Activated B cell treated with CpG ODN at 0.5 μM for 24 hours (primary cell): Measurements from ENCODE around the gene ADIG. TPM values are rescaled to one million over a fixed set of nuclear protein-coding genes. Genes with fewer than 3 reads are reported as not detected.

Experiments
- ATAC-seq: fragments of 200-7000 bp; cut with Tn5 transposase; one replicate; pipeline ENCODE4 v1.10.0; 2021; ENCODE audit warnings: low read depth, mild to moderate bottlenecking, moderate library complexity
- CTCF ChIA-PET: fragments of 350-600 bp; sonication (Branson Sonifier 250); formaldehyde crosslinking; loops from one replicate; lab custom pipeline; 2021; ENCODE audit warnings: antibody characterized with exemption; lab: Charles Lee
- POLR2A ChIA-PET: fragments of 350-600 bp; sonication (Branson Sonifier 250); formaldehyde crosslinking; loops from one replicate; lab custom pipeline; 2021; ENCODE audit warnings: antibody characterized with exemption; lab: Charles Lee
- DNase-seq: peaks from one replicate; pipeline ENCODE4 v3.0.0; 2022
- H3K27ac Mint-ChIP-seq: one replicate; pipeline ENCODE4 v1.8.0; 2020; ENCODE audit warnings: mixed read lengths
- H3K27me3 Mint-ChIP-seq: one replicate; pipeline ENCODE4 v1.8.0; 2021; ENCODE audit warnings: mixed read lengths
- H3K36me3 Mint-ChIP-seq: one replicate; pipeline ENCODE4 v1.8.0; 2021; ENCODE audit warnings: low read depth, mixed read lengths
- H3K4me1 Mint-ChIP-seq: one replicate; pipeline ENCODE4 v1.8.0; 2021; ENCODE audit warnings: mixed read lengths
- H3K4me3 Mint-ChIP-seq: one replicate; pipeline ENCODE4 v1.8.0; 2020; ENCODE audit warnings: mild to moderate bottlenecking, mixed read lengths
- H3K9me3 Mint-ChIP-seq: one replicate; pipeline ENCODE4 v1.8.0; 2020; ENCODE audit warnings: mixed read lengths
- intact Hi-C: fragments of 100-400 bp; cut with micrococcal nuclease; formaldehyde crosslinking; loops from one replicate; pipeline ENCODE4 v1.15.1; 2024
- total RNA-seq: library from RNA; stranded (reverse); gene quantifications from 2 replicates; pipeline ENCODE4 v1.2.3, GENCODE V29; 2022
- TF ChIP-seq, protein P1 (sequence below): fragments of 200-600 bp; IDR thresholded peaks from one replicate; pipeline ENCODE4 v1.8.0; 2022; ENCODE audit warnings: antibody characterized with exemption, mild to moderate bottlenecking

The ADIG gene
- total RNA-seq, 1 donor from 2014 or later, result not detected

DNA sequence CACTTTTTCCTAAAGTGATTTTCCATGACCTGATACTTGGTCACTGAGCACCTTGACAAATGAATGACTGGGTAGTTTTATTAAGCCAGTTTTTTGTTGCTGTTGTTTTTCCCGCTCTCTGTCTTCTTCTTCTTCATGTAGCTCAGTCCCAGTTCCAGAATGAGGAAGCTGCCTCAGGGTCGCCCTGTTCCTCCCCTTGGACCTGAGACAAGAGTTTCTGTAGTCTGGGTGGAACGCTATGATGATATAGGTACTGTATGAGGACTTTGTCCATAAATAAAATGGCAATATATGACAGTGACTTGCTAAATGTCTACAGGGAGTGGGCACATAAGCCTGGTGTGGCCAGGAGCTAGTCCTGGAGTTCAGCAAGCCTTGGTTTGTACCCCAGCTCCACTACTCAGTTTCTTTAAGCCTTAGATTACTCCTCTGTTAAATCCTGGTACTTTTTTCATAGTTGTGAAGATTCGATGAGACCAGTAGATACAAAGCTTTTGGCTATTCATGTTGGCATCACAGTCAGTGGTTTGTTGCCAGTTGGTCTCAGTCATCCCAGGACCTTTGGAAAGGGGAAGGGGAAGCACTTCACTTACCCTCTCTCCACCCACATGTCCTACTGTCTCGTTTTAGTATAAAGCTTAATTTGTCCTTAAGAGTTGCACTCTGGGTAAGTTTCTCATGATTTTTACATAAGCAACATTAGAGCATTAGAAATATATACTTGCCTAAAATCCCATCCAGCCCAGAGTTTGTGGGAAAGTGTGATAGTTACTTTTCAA, 11.1 kb upstream of the ADIG start:
- Mint-ChIP-seq H3K36me3 (peaks cover 70% of the 10 kb centered on the region), H3K4me3 (no peak overlapping the region), H3K9me3 (no peaks in the 10 kb centered on the region), H3K4me1 (no peaks in the 10 kb centered on the region), H3K27me3 (no peaks in the 10 kb centered on the region), H3K27ac (no peak overlapping the region)
- TF ChIP-seq, protein P1, sequence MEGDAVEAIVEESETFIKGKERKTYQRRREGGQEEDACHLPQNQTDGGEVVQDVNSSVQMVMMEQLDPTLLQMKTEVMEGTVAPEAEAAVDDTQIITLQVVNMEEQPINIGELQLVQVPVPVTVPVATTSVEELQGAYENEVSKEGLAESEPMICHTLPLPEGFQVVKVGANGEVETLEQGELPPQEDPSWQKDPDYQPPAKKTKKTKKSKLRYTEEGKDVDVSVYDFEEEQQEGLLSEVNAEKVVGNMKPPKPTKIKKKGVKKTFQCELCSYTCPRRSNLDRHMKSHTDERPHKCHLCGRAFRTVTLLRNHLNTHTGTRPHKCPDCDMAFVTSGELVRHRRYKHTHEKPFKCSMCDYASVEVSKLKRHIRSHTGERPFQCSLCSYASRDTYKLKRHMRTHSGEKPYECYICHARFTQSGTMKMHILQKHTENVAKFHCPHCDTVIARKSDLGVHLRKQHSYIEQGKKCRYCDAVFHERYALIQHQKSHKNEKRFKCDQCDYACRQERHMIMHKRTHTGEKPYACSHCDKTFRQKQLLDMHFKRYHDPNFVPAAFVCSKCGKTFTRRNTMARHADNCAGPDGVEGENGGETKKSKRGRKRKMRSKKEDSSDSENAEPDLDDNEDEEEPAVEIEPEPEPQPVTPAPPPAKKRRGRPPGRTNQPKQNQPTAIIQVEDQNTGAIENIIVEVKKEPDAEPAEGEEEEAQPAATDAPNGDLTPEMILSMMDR, result no peak
- POLR2A ChIA-PET, result no interaction called here
- ATAC-seq (no peak), DNase-seq (no peak)
- CTCF ChIA-PET, result no interaction called here
- intact Hi-C loops, result no loop called here

DNA sequence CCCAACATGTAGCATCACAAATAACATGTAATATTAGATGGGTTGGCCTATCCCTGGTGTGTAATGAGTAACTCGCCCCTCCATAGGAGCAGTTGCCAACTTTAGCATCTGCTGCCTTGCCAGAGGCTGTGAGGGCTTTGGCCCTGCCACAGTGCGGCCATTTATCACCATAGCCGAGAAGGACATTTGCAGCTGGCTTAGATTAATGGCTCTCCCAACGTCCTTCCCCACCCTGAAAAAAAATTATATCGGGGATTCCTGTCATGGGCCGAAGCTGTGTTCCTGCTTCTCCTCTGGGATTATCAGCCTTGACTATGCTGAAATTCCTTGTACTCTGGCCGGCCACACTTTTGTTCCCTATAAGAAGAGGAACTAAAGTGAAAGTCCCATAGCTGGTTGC, 7.6 kb upstream of the ADIG start:
- H3K27me3 Mint-ChIP-seq, result no peaks in the 10 kb centered on the region
- peaks cover 60% of the 10 kb centered on the region for H3K36me3 Mint-ChIP-seq
- H3K27ac Mint-ChIP-seq, result no peak overlapping the region
- CTCF ChIA-PET, result no interaction called here
- POLR2A ChIA-PET, result no interaction called here
- no peaks in the 10 kb centered on the region for H3K9me3 Mint-ChIP-seq
- H3K4me1 Mint-ChIP-seq, result no peaks in the 10 kb centered on the region
- DNase-seq (no peak), ATAC-seq (no peak)
- TF ChIP-seq, protein P1, result no peak
- H3K4me3 Mint-ChIP-seq, result no peak overlapping the region
- intact Hi-C loops, result no loop called here

DNA sequence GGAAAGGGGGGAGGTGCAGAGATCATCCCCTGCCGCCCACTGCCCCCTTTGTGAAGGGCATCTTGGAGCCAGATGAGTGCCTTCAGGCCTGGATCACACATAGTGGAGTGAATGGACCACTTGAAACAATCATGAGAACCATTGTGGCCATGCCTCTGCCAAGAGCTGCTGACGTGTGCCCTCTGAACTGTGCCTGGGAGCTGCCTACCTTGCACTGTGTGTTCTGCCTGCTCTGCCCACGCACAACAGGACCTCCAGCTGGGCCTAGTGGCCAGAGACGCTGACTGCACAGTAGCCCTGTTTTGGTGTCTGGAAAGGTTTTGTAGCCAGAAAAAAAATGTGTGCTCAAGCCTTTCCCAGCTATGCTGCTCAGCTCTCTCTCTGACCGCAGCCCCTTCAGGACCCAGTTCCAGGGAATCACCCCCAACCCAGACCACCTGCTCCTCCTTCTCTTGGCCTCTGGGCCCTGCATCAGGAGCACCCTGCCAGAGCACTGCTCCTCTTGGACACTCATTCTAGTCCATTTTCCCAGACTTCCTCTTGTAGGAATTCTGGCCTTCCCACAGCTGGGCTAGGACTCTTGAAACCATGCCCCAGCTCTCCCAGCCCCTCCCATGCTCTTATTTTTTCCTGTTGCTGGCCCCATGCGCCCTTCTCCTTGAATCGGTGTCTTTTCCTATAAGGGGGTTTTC, 1.6 kb upstream of the ADIG start:
- no peak overlapping the region for H3K27ac Mint-ChIP-seq
- POLR2A ChIA-PET, result no interaction called here
- H3K4me1 Mint-ChIP-seq, result no peaks in the 10 kb centered on the region
- CTCF ChIA-PET, result no interaction called here
- no peaks in the 10 kb centered on the region for H3K9me3 Mint-ChIP-seq
- no peak overlapping the region for H3K4me3 Mint-ChIP-seq
- H3K36me3 Mint-ChIP-seq, result peaks cover 20% of the 10 kb centered on the region
- H3K27me3 Mint-ChIP-seq, result no peaks in the 10 kb centered on the region
- no peak for DNase-seq
- intact Hi-C loops, result no loop called here
- no peak for ATAC-seq
- TF ChIP-seq, protein P1, result no peak

DNA sequence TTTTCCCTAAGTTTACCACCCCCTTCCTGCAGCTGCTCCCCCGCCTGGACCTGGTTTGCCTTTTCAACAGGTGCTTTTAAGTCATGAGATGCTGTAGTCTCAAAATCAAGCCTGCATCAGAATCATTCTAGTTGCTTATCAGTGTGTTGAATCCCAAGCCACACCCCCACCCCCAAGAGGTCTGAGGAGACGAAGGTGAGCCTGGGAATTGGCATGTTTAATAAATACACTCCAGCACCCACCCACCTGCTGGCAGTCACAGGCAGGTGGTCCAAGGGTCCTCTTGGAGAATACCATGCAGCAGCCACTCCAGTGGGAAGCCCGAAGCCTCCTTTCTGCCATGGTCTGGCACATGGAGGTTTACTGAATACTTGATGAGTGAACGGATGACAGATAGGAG, 1.1 kb upstream of the ADIG start:
- TF ChIP-seq, protein P1, result no peak
- ChIA-PET CTCF (no interaction called here), POLR2A (no interaction called here)
- Mint-ChIP-seq H3K36me3 (peaks cover 14% of the 10 kb centered on the region), H3K27me3 (no peaks in the 10 kb centered on the region), H3K27ac (no peak overlapping the region), H3K9me3 (no peaks in the 10 kb centered on the region), H3K4me3 (no peak overlapping the region), H3K4me1 (no peaks in the 10 kb centered on the region)
- DNase-seq (no peak), ATAC-seq (no peak)
- intact Hi-C loops, result no loop called here

DNA sequence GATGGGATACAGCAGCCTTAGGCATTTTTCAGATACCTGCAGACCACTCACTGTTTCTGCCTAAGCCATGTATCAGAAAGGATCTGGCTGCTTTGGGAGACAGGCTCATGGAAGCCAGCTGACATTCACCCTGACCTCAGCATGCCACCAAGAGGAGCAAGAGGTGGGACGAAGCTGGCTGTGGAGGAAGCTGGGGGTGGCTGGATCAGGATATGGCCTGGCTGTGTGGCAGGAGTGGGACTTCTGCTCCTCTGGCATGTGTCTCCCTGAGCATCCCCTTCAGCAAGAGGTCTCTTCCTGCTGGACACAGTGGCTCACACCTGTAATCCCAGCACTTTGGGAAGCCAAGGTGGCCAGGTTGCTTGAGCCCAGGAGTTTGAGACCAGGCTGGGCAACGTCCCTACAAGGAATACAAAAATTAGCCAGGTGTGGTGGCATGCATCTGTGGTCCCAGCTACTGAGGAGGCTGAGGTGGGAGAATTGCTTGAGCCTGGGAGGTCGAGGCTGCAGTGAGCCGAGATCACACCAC, 897 bp downstream of the ADIG start:
- TF ChIP-seq, protein P1, result no peak
- Mint-ChIP-seq H3K4me1 (no peaks in the 10 kb centered on the region), H3K4me3 (no peak overlapping the region), H3K27ac (no peak overlapping the region), H3K9me3 (no peaks in the 10 kb centered on the region), H3K27me3 (peaks cover under 1% of the 10 kb centered on the region), H3K36me3 (peaks cover 3% of the 10 kb centered on the region)
- ChIA-PET CTCF (no interaction called here), POLR2A (no interaction called here)
- DNase-seq, result no peak
- ATAC-seq, result no peak
- intact Hi-C loops, result no loop called here
